HEK293T (cell line): Measurements from ENCODE around the gene ELAPOR1.

Source experiments
- ARNT ChIP-seq: fragments of 450-650 bp; IDR thresholded peaks from 2 replicates; pipeline ENCODE4 v1.6.1; 2017; ENCODE audit warnings: mild to moderate bottlenecking
- FOXM1 ChIP-seq: fragments of 450-650 bp; IDR thresholded peaks from 2 replicates; pipeline ENCODE4 v1.6.1; 2017; ENCODE audit warnings: mild to moderate bottlenecking, borderline replicate concordance

DNA sequence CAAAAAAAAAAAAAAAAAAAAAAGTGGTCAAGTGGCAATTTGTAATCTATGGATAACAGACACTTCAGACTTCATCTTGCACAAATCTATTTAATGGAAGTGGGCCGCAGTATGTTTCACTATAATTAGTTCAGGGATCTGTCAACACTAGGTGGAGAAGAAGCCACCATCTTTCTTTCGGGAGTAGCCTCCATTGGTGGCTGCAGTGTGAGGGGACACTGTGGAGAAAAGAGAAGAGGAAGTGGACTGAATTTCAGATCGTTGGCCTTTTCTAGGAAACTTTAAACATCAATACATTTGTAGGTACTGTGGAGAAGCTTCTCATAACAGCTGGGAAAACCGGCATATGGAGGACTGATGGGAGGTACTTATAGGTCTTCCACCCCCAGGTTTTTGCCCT lies 8.0 kb upstream of the ELAPOR1 start:
- no peak for TF ChIP-seq FOXM1
- TF ChIP-seq ARNT: no peak
